Endothelial cell of umbilical vein (primary cell): ENCODE measurements around the gene PTCSC3.
"Not testable (repeated sequence)": the region's sequence is repeated elsewhere in the genome, so short reads cannot be mapped to it uniquely, and the experiment has no call there.

Experiments used
- CTCF ChIP-seq, 2 donors: IDR thresholded peaks; 1 replicate in 1 of 2; 2 replicates in 1 of 2; pipeline ENCODE4 v1.5.1; 2011; ENCODE audit warnings: low read length in 2 of 2, mild to moderate bottlenecking in 2 of 2, moderate library complexity in 2 of 2, control low read depth in 1 of 2, inconsistent platforms in 1 of 2, low read depth in 1 of 2; ENCODE audit not compliant: insufficient read depth in 1 of 2; ENCODE audit errors: extremely low read depth in 1 of 2
- EZH2 ChIP-seq: IDR thresholded peaks from 2 replicates; pipeline ENCODE4 v1.6.1; 2012; ENCODE audit warnings: borderline replicate concordance, low read depth, mild to moderate bottlenecking, moderate library complexity, low read length, inconsistent platforms; ENCODE audit not compliant: severe bottlenecking
- JUN ChIP-seq: IDR thresholded peaks from 2 replicates; pipeline ENCODE4 v1.6.1; 2011; ENCODE audit warnings: borderline replicate concordance, low read depth; ENCODE audit not compliant: insufficient read length, insufficient read depth
- POLR2A ChIP-seq: IDR thresholded peaks from 2 replicates; pipeline ENCODE4 v1.6.1; 2012; ENCODE audit warnings: low read depth, mild to moderate bottlenecking, control low read depth, low read length

DNA sequence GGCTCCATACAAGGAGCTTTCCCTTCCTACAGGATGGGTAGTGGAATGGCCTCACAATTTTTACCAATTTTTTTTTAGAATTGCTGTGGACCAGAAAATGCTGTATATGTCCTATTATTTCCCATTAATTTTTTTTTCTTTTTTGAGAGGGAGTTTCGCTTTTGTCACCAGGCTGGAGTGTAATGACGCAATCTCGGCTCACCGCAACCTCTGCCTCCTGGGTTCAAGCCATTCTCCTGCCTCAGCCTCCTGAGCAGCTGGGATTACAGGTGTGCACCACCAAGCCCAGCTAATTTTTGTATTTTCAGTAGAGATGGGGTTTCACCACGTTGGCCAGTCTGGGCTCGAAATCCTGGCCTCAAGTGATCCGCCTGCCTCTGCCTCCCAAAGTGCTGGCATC is 72.3 kb downstream of the PTCSC3 start:
- TF ChIP-seq CTCF (IDR thresholded peaks at IDR 0.05; ENCODE audit: extremely low read depth in 1 of 2, insufficient read depth in 1 of 2, low read depth in 1 of 2, low read length in 2 of 2); JUN; POLR2A; EZH2: not testable (repeated sequence)
